Ishikawa (cell line): ENCODE measurements around the gene ZDHHC4.
A peak's percentile ranks its signal among the peaks of the same experiment; 100 is the strongest.

Experiments used
- CEBPB ChIP-seq: IDR thresholded peaks from 2 replicates; pipeline ENCODE4 v1.6.1; 2012
- CREB1 ChIP-seq: IDR thresholded peaks from 2 replicates; pipeline ENCODE4 v1.6.1; 2012; ENCODE audit warnings: low read depth
- EGR1 ChIP-seq: IDR thresholded peaks from 2 replicates; pipeline ENCODE4 v1.6.1; 2012
- EP300 ChIP-seq: IDR thresholded peaks from 2 replicates; pipeline ENCODE4 v1.6.1; 2012; ENCODE audit warnings: borderline replicate concordance
- FOXM1 ChIP-seq: IDR thresholded peaks from 2 replicates; pipeline ENCODE4 v1.6.1; 2012; ENCODE audit warnings: low read depth, borderline replicate concordance
- MAX ChIP-seq: IDR thresholded peaks from 2 replicates; pipeline ENCODE4 v1.6.1; 2012
- NFIC ChIP-seq: IDR thresholded peaks from 2 replicates; pipeline ENCODE4 v1.6.1; 2012
- RAD21 ChIP-seq: IDR thresholded peaks from 2 replicates; pipeline ENCODE4 v1.6.1; 2012; ENCODE audit warnings: low read depth
- REST ChIP-seq: IDR thresholded peaks from 2 replicates; pipeline ENCODE4 v1.6.1; 2012; ENCODE audit warnings: low read depth, mild to moderate bottlenecking
- TAF1 ChIP-seq: IDR thresholded peaks from 2 replicates; pipeline ENCODE4 v1.6.1; 2012; ENCODE audit warnings: low read depth, mild to moderate bottlenecking
- TCF12 ChIP-seq: IDR thresholded peaks from 2 replicates; pipeline ENCODE4 v1.6.1; 2012; ENCODE audit warnings: low read depth
- TEAD4 ChIP-seq: IDR thresholded peaks from 2 replicates; pipeline ENCODE4 v1.6.1; 2012
- USF1 ChIP-seq: IDR thresholded peaks from 2 replicates; pipeline ENCODE4 v1.6.1; 2012
- YY1 ChIP-seq: IDR thresholded peaks from 2 replicates; pipeline ENCODE4 v1.6.1; 2012; ENCODE audit warnings: low read depth
- ZBTB7A ChIP-seq: IDR thresholded peaks from 2 replicates; pipeline ENCODE4 v1.6.1; 2012; ENCODE audit warnings: low read depth

Gene ZDHHC4

GRCh38 chr7:6612819-6613218, 35.6 kb downstream of the ZDHHC4 start:
- TF ChIP-seq ZBTB7A (no peak), NFIC (no peak), TAF1 (no peak)

- TF ChIP-seq ZBTB7A (no peak), TEAD4 (no peak), EP300 (no peak), FOXM1 (no peak), NFIC (no peak), TAF1 (no peak), REST (no peak), CREB1 (no peak), TCF12 (no peak), CEBPB (no peak), YY1 (no peak), EGR1 (no peak), MAX (no peak), RAD21 (no peak), USF1 (no peak)
Observed at GRCh38 chr7:6613706-6614105, 36.5 kb downstream of the ZDHHC4 start.

GRCh38 chr7:6614953-6615722, 37.9 kb downstream of the ZDHHC4 start, which contains the start of gene ZNF853:
Gene ZNF853, plus strand, starts transcription at chr7:6615610. Its CDS starts 565 bp downstream, at chr7:6616175.
- TF ChIP-seq RAD21 (no peak), USF1 (no peak), ZBTB7A (peak; percentile 40; the same call in 1 of the 2 replicates), YY1 (no peak), TAF1 (no peak), TEAD4 (no peak)

GRCh38 chr7:6615723-6616555, 38.7 kb downstream of the ZDHHC4 start:
- TF ChIP-seq MAX (peak; percentile 72), CEBPB (no peak), USF1 (peak; percentile 22; the same call in 1 of the 2 replicates), TAF1 (peak; percentile 36; the same call in 1 of the 2 replicates), ZBTB7A (peak; percentile 89), NFIC (peak; percentile 63), CREB1 (no peak)

GRCh38 chr7:6616854-6617643, 39.8 kb downstream of the ZDHHC4 start:
- TF ChIP-seq USF1 (no peak), CREB1 (no peak), ZBTB7A (no peak), FOXM1 (no peak), TAF1 (no peak), TEAD4 (no peak), YY1 (no peak), NFIC (no peak), TCF12 (no peak), RAD21 (no peak), REST (no peak), EP300 (no peak), MAX (no peak), EGR1 (no peak), CEBPB (no peak)
